Nephron (organoid): Measurements from ENCODE around the gene LRSAM1.

Experiments used
- H3K27ac Mint-ChIP-seq, 3 experiments: 2 replicates each; pipeline ENCODE4 v1.8.0; 2020; ENCODE audit warnings: mixed read lengths in 3 of 3, mild to moderate bottlenecking in 2 of 3, moderate library complexity in 1 of 3
- H3K27me3 Mint-ChIP-seq: 2 replicates; pipeline ENCODE4 v1.8.0; 2021; ENCODE audit warnings: low read depth, mild to moderate bottlenecking, moderate library complexity, mixed read lengths
- H3K36me3 Mint-ChIP-seq: 2 replicates; pipeline ENCODE4 v1.8.0; 2020; ENCODE audit warnings: low read depth, mixed read lengths
- H3K4me1 Mint-ChIP-seq: 2 replicates; pipeline ENCODE4 v1.8.0; 2020; ENCODE audit warnings: mixed read lengths
- H3K4me3 Mint-ChIP-seq, 3 experiments: 2 replicates each; pipeline ENCODE4 v1.8.0; 2020; ENCODE audit warnings: mild to moderate bottlenecking in 3 of 3, mixed read lengths in 3 of 3, moderate library complexity in 2 of 3
- H3K9me3 Mint-ChIP-seq: 2 replicates; pipeline ENCODE4 v1.8.0; 2020; ENCODE audit warnings: mixed read lengths
- TF ChIP-seq, protein P1 (sequence below), 3 experiments: fragments of 200-600 bp; sonication (generic); IDR thresholded peaks; one replicate each; pipeline ENCODE4 v1.5.0; 2021; ENCODE audit warnings: antibody characterized with exemption in 3 of 3; ENCODE audit not compliant: unreplicated experiment in 3 of 3

The LRSAM1 gene

DNA sequence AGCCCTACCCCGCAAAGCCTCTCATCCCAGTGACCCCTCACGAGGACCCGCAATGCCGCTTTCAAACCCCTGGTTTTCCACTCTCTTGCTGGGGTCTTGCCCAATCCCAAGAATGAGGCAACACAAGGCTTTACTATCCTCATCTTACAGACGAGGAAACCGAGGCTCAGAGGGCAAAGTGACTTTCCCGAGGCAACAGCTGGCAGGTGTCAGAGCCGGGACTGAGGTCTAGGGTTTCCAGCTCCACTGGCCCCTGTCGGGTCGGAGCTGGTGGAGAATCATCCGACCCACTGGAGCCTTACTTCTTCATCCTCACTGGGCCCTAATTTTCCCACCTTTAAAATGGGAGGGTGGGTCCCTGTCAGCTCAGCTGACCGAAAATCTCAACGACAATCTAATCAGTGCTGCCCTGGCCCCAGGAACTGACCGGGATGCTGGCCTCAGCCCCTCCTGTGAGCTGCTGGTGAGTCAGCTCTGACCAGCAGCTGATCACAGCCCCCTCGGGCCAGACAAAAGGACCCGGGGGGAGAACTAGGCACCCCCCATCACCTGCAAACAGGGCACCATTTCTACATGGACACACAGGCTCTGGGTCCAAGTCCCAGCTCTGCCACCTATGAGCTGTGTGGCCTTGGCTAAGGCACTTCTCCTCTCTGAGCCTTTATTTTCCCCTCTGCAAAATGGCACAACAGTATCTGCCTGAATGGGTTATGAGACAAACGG is 88.1 kb downstream of the LRSAM1 start:
- Mint-ChIP-seq H3K36me3 (no peaks in the 10 kb centered on the region), H3K27me3 (no peaks in the 10 kb centered on the region), H3K4me1 (peaks cover 24% of the 10 kb centered on the region), H3K9me3 (no peaks in the 10 kb centered on the region), H3K27ac (peak overlapping the region; percentile 61 to 81 (median 80)), H3K4me3 (no peak overlapping the region)
- TF ChIP-seq, protein P1, sequence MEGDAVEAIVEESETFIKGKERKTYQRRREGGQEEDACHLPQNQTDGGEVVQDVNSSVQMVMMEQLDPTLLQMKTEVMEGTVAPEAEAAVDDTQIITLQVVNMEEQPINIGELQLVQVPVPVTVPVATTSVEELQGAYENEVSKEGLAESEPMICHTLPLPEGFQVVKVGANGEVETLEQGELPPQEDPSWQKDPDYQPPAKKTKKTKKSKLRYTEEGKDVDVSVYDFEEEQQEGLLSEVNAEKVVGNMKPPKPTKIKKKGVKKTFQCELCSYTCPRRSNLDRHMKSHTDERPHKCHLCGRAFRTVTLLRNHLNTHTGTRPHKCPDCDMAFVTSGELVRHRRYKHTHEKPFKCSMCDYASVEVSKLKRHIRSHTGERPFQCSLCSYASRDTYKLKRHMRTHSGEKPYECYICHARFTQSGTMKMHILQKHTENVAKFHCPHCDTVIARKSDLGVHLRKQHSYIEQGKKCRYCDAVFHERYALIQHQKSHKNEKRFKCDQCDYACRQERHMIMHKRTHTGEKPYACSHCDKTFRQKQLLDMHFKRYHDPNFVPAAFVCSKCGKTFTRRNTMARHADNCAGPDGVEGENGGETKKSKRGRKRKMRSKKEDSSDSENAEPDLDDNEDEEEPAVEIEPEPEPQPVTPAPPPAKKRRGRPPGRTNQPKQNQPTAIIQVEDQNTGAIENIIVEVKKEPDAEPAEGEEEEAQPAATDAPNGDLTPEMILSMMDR (IDR thresholded peaks at IDR 0.05; ENCODE audit: unreplicated experiment in 3 of 3), result no peak

- TF ChIP-seq, protein P1 (IDR thresholded peaks at IDR 0.05; ENCODE audit: unreplicated experiment in 3 of 3), result no peak
- no peaks in the 10 kb centered on the region for H3K36me3 Mint-ChIP-seq
- no peaks in the 10 kb centered on the region for H3K27me3 Mint-ChIP-seq
- no peak overlapping the region for H3K4me3 Mint-ChIP-seq
- H3K4me1 Mint-ChIP-seq, result peaks cover 19% of the 10 kb centered on the region
- no peaks in the 10 kb centered on the region for H3K9me3 Mint-ChIP-seq
- no peak overlapping the region for H3K27ac Mint-ChIP-seq
These were observed 88.8 kb downstream of the LRSAM1 start for GRCh38 chr9:127539982-127540663.

DNA sequence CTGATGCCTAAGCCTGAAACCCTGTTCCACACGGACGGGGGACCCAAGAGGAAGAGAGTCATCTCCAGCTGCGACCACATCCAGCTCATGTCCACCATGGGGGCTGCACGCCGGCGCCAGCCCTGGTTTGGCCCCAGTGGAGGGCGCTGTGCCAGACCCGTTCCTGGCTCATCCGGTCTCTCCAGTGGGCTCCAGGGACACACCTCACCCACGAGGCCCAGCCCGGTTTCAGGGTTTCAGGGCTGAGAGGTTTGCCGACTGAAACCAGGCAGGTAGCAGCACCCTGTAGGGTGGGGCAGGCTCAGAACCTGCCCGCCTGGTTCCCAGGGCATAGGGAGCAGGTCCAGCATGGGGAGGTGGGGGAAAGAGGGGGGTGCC is 89.3 kb downstream of the LRSAM1 start:
- no peaks in the 10 kb centered on the region for H3K36me3 Mint-ChIP-seq
- no peak overlapping the region for H3K4me3 Mint-ChIP-seq
- H3K27ac Mint-ChIP-seq, result no peak overlapping the region
- TF ChIP-seq, protein P1 (IDR thresholded peaks at IDR 0.05; ENCODE audit: unreplicated experiment in 3 of 3), result no peak
- no peaks in the 10 kb centered on the region for H3K27me3 Mint-ChIP-seq
- H3K9me3 Mint-ChIP-seq, result no peaks in the 10 kb centered on the region
- peaks cover 19% of the 10 kb centered on the region for H3K4me1 Mint-ChIP-seq

DNA sequence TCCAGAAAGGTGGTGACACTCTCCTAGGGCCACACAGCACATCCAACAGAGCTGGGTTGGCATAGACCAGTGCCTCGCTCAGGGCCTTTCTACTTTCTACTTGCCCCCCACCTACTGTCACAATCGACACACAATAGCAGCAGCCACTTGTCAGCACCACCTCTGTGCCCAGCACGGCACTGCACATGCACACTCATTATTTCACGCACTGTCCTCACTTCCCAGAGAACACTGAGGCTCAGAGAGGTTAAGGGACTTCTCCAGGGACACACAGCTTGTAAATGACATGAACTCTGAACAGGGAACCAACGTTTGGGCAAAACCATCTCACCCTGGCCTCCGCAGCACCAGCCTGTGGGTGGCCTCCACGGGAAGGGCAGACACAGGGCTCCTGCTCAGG is 89.9 kb downstream of the LRSAM1 start:
- no peak overlapping the region for H3K4me3 Mint-ChIP-seq
- TF ChIP-seq, protein P1 (IDR thresholded peaks at IDR 0.05; ENCODE audit: unreplicated experiment in 3 of 3), result no peak
- H3K4me1 Mint-ChIP-seq, result peaks cover 22% of the 10 kb centered on the region
- H3K27ac Mint-ChIP-seq, result no peak overlapping the region
- H3K27me3 Mint-ChIP-seq, result no peaks in the 10 kb centered on the region
- H3K36me3 Mint-ChIP-seq, result no peaks in the 10 kb centered on the region
- no peaks in the 10 kb centered on the region for H3K9me3 Mint-ChIP-seq

DNA sequence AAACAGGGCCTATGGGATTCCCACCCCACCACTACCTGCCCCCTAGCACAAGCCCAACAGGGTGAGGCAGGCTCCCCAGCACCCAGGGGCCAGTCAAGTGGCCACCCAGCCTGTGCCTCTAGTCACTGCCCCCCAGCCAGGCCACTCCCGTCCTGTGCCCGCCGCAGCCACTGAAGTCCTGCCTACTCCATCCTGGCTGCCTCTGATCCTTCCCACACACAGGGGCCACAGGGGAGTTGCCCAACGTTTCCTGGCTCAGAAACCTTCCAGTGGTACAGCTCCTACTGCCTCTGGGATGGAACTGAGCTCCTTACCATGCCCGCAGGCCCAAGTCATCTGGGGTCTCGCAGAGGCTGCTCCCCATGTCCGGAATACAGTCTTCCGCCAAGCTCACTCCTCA is 90.6 kb downstream of the LRSAM1 start:
- Mint-ChIP-seq H3K4me3 (no peak overlapping the region), H3K27ac (peak overlapping the region in 2 of 3 experiments; percentile 27 to 56), H3K9me3 (no peaks in the 10 kb centered on the region), H3K27me3 (no peaks in the 10 kb centered on the region), H3K4me1 (peaks cover 24% of the 10 kb centered on the region), H3K36me3 (no peaks in the 10 kb centered on the region)
- TF ChIP-seq, protein P1 (IDR thresholded peaks at IDR 0.05; ENCODE audit: unreplicated experiment in 3 of 3), result no peak
